Fibroblast of skin of abdomen (primary cell): ENCODE measurements around the gene RLF. TPM values are rescaled to one million over a fixed set of nuclear protein-coding genes. Genes with fewer than 3 reads are reported as not detected.

Source experiments
- DNase-seq: peaks from one replicate; pipeline ENCODE4 v3.0.0-alpha.2; 2013
- polyA plus RNA-seq, 2 experiments: library from polyadenylated mRNA; unstranded; fragments of 120-200 nt; gene quantifications; one replicate each; pipeline ENCODE4 v1.2.1, GENCODE V29; 2013; ENCODE audit not compliant: insufficient read length in 2 of 2

Gene RLF
- polyA plus RNA-seq (2013, experiment 1 of 2; ENCODE audit: insufficient read length) = 12.0 TPM
- 12.5 TPM for polyA plus RNA-seq (2013, experiment 2 of 2; ENCODE audit: insufficient read length)

GRCh38 chr1:40161125-40161887, at the start of gene RLF:
TSS of gene RLF (plus strand) at chr1:40161387. CDS start at chr1:40161400, 13 bp downstream.
- DNase-seq = peak; percentile 94

- no peak for DNase-seq
Observed at GRCh38 chr1:40114400-40114799, 46.8 kb upstream of the RLF start.

GRCh38 chr1:40120128-40120527, 41.1 kb upstream of the RLF start:
- DNase-seq = no peak

- DNase-seq = no peak
Observed at GRCh38 chr1:40122855-40123254, 38.3 kb upstream of the RLF start.

- no peak for DNase-seq
Observed at GRCh38 chr1:40130892-40131291, 30.3 kb upstream of the RLF start.

- peak; percentile 14 for DNase-seq
Observed at GRCh38 chr1:40132383-40133311, 28.5 kb upstream of the RLF start.

- no peak for DNase-seq
Observed at GRCh38 chr1:40133312-40133665, 27.9 kb upstream of the RLF start.

- DNase-seq = no peak
Observed at GRCh38 chr1:40133839-40134238, 27.3 kb upstream of the RLF start.

- DNase-seq = peak; percentile 29
Observed at GRCh38 chr1:40140211-40140973, 20.8 kb upstream of the RLF start.

GRCh38 chr1:40141878-40142535, 19.2 kb upstream of the RLF start:
- peak; percentile 22 for DNase-seq

- peak; percentile 59 for DNase-seq
Observed at GRCh38 chr1:40143891-40144575, 17.2 kb upstream of the RLF start.

- no peak for DNase-seq
Observed at GRCh38 chr1:40151457-40152079, 9.6 kb upstream of the RLF start.

- DNase-seq = peak; percentile 53
Observed at GRCh38 chr1:40153073-40153770, 8.0 kb upstream of the RLF start.

- no peak for DNase-seq
Observed at GRCh38 chr1:40155135-40155534, 6.1 kb upstream of the RLF start.

GRCh38 chr1:40155910-40156309, 5.3 kb upstream of the RLF start:
- no peak for DNase-seq

- DNase-seq = no peak
Observed at GRCh38 chr1:40160806-40161124, 422 bp upstream of the RLF start.

GRCh38 chr1:40161888-40162397, 756 bp downstream of the RLF start:
- DNase-seq = no peak

- no peak for DNase-seq
Observed at GRCh38 chr1:40162753-40163441, 1.7 kb downstream of the RLF start.

GRCh38 chr1:40167317-40167716, 6.1 kb downstream of the RLF start:
- no peak for DNase-seq

GRCh38 chr1:40171036-40171435, 9.8 kb downstream of the RLF start:
- no peak for DNase-seq
